AG04450 (cell line): ENCODE results near the gene PAQR4. TPM values are rescaled to one million over a fixed set of nuclear protein-coding genes. Genes with fewer than 3 reads are reported as not detected.

ENCODE experiments used
- CTCF ChIA-PET: fragments of 300-600, 350-600 bp; formaldehyde crosslinking; extraction: SDS; loops from one replicate; lab custom pipeline; 2022; ENCODE audit warnings: antibody characterized with exemption, inconsistent platforms; lab: Charles Lee
- POLR2A ChIA-PET: fragments of 350-600 bp; formaldehyde crosslinking; extraction: SDS; loops from one replicate; lab custom pipeline; 2021; ENCODE audit warnings: antibody characterized with exemption, inconsistent platforms; lab: Yijun Ruan, JAX
- DNase-seq: peaks from one replicate; pipeline ENCODE4 v3.0.0-alpha.2; 2011; ENCODE audit warnings: low read depth, low spot score
- H3K27ac ChIP-seq: one replicate; pipeline ENCODE4 v1.5.1; 2012; ENCODE audit warnings: low read depth, low read length, control low read depth
- H3K27me3 ChIP-seq: one replicate; pipeline ENCODE4 v1.6.0; 2012; ENCODE audit warnings: low read length; ENCODE audit not compliant: control insufficient read depth, insufficient read depth
- H3K4me3 ChIP-seq: 2 replicates; pipeline ENCODE4 v1.5.1; 2011; ENCODE audit warnings: mild to moderate bottlenecking, low read depth, low read length, control low read depth
- H3K9me3 ChIP-seq: 2 replicates; pipeline ENCODE4 v1.5.1; 2012; ENCODE audit warnings: low read length; ENCODE audit not compliant: control insufficient read depth, insufficient read depth
- CTCF ChIP-seq: IDR thresholded peaks from 2 replicates; pipeline ENCODE4 v1.5.1; 2011; ENCODE audit warnings: low read depth, low read length, control low read depth, inconsistent platforms
- polyA plus RNA-seq: library from polyadenylated mRNA; depleted of rRNA; stranded (reverse); fragments of >200 nt; gene quantifications from 2 replicates; pipeline ENCODE4 v1.2.3, GENCODE V29; 2011

PAQR4 gene
- polyA plus RNA-seq, 1 experiment = 1.2 TPM

GRCh38 chr16:2976673-2977072 is 7.5 kb downstream of the PAQR4 start:
- CTCF ChIA-PET = no interaction called here
- no peak for TF ChIP-seq CTCF
- DNase-seq = no peak
- H3K27ac ChIP-seq = no peak overlapping the region
- H3K27me3 ChIP-seq = no peaks in the 10 kb centered on the region
- peaks cover 5% of the 10 kb centered on the region; the same call in 1 of the 2 replicates for H3K9me3 ChIP-seq
- no peak overlapping the region for H3K4me3 ChIP-seq
- POLR2A ChIA-PET = no interaction called here

- Histone ChIP-seq H3K27ac (no peak overlapping the region), H3K27me3 (no peaks in the 10 kb centered on the region), H3K9me3 (peaks cover 5% of the 10 kb centered on the region; the same call in 1 of the 2 replicates), H3K4me3 (no peak overlapping the region)
- no peak for DNase-seq
- ChIA-PET CTCF (interaction anchor here (0.6 kb wide), 2 partner anchors 25 to 305 kb away, joined by 4 to 5 read pairs; no protein-coding TSS in a partner anchor), POLR2A (no interaction called here)
- TF ChIP-seq CTCF = no peak
Observed at GRCh38 chr16:2977440-2977839, 8.3 kb downstream of the PAQR4 start.

- DNase-seq = no peak
- Histone ChIP-seq H3K4me3 (peak overlapping the region; percentile 80), H3K27ac (no peak overlapping the region), H3K27me3 (no peaks in the 10 kb centered on the region), H3K9me3 (peaks cover 5% of the 10 kb centered on the region; the same call in 1 of the 2 replicates)
- ChIA-PET POLR2A (interaction anchor here (0.5 to 2.1 kb wide), 4 partner anchors 10 to 74 kb away, joined by 3 to 10 read pairs (median 8); partner anchors contain the start of genes PAQR4 and TNFRSF12A), CTCF (no interaction called here)
- no peak for TF ChIP-seq CTCF
Observed at GRCh38 chr16:2979669-2980226, 10.6 kb downstream of the PAQR4 start.

GRCh38 chr16:2980227-2981176 is 11.4 kb downstream of the PAQR4 start, which contains the start of gene PKMYT1:
Gene PKMYT1, minus strand, starts transcription at chr16:2980446. Its CDS starts 789 bp downstream, at chr16:2979657.
- Histone ChIP-seq H3K9me3 (peaks cover 5% of the 10 kb centered on the region; the same call in 1 of the 2 replicates), H3K4me3 (peak within 1 kb of the TSS; percentile 80), H3K27me3 (no peaks in the 10 kb centered on the region), H3K27ac (peak within 1 kb of the TSS; percentile 61)
- TF ChIP-seq CTCF = no peak
- POLR2A ChIA-PET = interaction anchor here (0.5 to 2.1 kb wide), 5 partner anchors 11 to 75 kb away, joined by 3 to 10 read pairs (median 6); partner anchors contain the start of genes PAQR4 and TNFRSF12A
- CTCF ChIA-PET = interaction anchor here (0.6 to 1.2 kb wide), 2 partner anchors 7 to 48 kb away, joined by 3 to 11 read pairs; no protein-coding TSS in a partner anchor
- peak; percentile 38 for DNase-seq
